ENCODE results near the gene ZNF653. TPM values are rescaled to one million over a fixed set of nuclear protein-coding genes. Genes with fewer than 3 reads are reported as not detected.

The ZNF653 gene
- total RNA-seq, 1 donor from 2014 or later: 23.4 TPM

DNA sequence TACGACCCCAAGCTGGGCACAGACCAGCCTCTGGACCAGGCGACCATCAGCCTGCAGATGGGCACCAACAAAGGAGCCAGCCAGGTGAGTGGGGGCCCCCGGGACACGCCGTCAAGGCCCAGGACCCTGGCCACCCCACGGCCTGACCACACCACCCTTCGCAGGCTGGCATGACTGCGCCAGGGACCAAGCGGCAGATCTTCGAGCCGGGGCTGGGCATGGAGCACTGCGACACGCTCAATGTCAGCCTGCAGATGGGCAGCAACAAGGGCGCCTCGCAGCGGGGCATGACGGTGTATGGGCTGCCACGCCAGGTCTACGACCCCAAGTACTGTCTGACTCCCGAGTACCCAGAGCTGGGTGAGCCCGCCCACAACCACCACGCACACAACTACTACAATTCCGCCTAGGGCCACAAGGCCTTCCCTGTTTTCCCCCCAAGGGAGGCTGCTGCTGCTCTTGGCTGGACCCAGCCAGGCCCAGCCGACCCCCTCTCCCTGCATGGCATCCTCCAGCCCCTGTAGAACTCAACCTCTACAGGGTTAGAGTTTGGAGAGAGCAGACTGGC, 43.8 kb upstream of the ZNF653 start:
- no peak for DNase-seq (ENCODE audit: low read depth)
- no peak overlapping the region for H3K4me3 ChIP-seq (ENCODE audit: low read depth, low read length)
- TF ChIP-seq, protein P1, sequence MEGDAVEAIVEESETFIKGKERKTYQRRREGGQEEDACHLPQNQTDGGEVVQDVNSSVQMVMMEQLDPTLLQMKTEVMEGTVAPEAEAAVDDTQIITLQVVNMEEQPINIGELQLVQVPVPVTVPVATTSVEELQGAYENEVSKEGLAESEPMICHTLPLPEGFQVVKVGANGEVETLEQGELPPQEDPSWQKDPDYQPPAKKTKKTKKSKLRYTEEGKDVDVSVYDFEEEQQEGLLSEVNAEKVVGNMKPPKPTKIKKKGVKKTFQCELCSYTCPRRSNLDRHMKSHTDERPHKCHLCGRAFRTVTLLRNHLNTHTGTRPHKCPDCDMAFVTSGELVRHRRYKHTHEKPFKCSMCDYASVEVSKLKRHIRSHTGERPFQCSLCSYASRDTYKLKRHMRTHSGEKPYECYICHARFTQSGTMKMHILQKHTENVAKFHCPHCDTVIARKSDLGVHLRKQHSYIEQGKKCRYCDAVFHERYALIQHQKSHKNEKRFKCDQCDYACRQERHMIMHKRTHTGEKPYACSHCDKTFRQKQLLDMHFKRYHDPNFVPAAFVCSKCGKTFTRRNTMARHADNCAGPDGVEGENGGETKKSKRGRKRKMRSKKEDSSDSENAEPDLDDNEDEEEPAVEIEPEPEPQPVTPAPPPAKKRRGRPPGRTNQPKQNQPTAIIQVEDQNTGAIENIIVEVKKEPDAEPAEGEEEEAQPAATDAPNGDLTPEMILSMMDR (conservative IDR thresholded peaks at IDR 0.05; ENCODE audit: low read depth, low read length): no peak

DNA sequence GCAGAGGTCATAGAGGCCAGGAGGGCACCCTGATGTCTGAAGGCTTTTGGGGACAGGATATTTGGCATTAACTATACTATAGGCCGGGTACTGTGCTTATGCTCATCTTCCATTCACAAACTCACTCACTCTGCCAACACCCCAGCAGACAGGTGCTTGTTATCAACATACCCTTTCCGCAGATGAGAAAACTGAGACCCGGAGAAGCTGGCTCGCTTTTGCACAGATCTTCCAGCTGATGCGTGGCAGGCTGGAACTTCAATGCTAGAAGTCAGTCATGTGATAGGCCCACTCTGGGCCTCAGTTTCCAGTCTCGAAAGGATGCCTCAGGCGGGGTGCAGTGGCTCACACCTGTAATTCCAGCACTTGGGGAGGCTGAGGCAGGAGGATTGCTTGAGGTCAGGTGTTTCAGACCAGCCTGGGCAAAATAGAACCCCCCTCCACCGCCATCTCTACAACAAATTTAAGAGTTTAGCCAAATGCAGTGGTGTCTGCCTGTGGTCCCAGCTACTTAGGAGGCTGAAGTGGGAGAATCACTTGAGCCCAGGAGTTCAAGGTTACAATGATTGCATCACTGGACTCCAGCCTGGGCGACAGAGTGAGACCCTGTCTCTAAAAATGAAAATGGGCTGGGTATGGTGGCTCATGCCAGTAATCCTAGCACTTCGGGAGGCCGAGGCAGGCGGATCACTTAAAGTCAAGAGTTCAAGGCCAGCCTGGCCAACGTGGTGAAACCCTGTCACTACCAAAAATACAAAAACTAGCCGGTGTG, 42.5 kb upstream of the ZNF653 start:
- TF ChIP-seq, protein P1 (conservative IDR thresholded peaks at IDR 0.05; ENCODE audit: low read depth, low read length): no peak
- no peak for DNase-seq (ENCODE audit: low read depth)
- H3K4me3 ChIP-seq (ENCODE audit: low read depth, low read length): no peak overlapping the region

DNA sequence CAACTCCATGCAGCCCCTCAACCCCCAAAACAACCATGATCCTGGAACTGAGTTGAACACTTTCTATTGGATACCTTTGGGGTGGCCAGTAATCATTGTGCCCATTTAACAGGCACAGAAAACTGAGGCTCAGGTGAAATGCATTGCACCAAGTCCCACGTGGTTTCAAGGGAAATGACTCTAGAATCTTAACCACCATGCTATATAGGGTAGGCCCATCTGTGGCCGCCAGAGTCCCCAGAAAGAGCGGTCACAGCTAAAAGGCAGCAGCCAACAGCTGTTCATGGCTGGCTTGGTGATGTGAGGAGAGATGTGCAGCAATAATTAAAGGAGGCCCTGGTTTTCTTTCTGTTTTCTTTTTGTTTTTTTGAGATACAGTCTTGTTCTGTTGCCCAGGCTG, 35.6 kb upstream of the ZNF653 start:
- TF ChIP-seq, protein P1 (conservative IDR thresholded peaks at IDR 0.05; ENCODE audit: low read depth, low read length): no peak
- no peak overlapping the region for H3K4me3 ChIP-seq (ENCODE audit: low read depth, low read length)
- no peak for DNase-seq (ENCODE audit: low read depth)

DNA sequence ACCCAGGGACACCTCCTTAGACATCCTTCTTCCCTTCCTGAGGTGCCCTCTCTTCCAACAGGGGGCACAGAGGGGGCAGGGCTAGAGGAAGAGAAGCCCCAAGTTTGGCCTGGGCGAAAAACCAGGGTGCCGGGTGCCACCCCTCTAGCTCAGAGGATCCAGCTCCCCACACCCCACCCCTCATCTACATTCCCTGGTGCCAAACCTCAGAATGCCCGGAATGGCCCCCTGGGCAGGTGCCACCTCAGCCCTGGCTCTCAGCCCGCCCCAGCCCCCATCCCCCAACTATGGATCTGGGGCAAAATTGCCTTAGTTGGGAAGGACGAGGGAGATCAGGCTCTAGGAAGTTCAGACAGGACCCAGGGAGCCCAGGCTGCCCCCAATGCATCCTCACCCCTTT, 35.0 kb upstream of the ZNF653 start:
- DNase-seq (ENCODE audit: low read depth): no peak
- no peak overlapping the region for H3K4me3 ChIP-seq (ENCODE audit: low read depth, low read length)
- TF ChIP-seq, protein P1 (conservative IDR thresholded peaks at IDR 0.05; ENCODE audit: low read depth, low read length): no peak

DNA sequence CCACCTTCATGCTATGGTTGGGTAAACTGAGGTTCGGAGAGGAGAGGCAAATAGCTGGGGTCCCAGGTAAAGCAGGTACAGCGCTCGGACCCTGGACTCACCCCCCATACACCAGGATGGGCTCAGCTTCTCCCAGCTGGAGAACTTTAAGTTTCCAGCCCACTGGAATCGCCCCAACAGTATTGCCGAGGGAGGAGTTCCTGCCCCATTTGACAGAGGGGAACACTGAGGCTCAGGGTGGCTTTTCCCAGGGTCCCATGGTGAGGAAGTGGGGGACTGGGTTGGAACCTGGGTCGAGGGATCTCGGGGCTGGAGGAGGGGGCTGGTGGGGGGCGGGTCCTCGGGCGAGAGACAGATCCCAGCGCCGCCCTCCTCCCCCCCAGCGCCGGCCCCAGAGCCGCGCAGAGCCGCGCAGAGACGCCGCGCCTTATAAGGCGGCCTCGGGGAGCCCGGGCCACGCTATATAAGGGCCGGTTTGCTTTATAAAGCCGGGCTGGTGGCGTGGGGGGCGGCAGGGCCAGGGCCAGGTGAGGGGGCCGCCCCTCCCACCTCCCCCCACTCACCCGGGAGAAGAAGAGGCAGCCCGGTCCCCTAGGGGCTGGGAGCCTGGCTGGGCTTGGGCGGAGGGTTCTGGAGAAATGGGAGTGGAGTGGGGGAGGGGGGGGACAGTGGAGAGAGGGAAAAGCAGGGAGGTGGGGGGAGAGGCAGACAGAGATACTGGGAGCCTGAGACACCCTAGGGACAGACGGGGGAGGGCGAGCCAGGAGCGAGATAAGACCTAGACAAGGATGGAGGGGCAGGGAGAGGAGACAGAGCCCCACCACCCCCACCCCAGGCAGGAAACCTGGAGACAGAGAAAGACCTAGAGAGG, 34.1 kb upstream of the ZNF653 start:
- H3K4me3 ChIP-seq (ENCODE audit: low read depth, low read length): no peak overlapping the region
- TF ChIP-seq, protein P1 (conservative IDR thresholded peaks at IDR 0.05; ENCODE audit: low read depth, low read length): no peak
- no peak for DNase-seq (ENCODE audit: low read depth)

DNA sequence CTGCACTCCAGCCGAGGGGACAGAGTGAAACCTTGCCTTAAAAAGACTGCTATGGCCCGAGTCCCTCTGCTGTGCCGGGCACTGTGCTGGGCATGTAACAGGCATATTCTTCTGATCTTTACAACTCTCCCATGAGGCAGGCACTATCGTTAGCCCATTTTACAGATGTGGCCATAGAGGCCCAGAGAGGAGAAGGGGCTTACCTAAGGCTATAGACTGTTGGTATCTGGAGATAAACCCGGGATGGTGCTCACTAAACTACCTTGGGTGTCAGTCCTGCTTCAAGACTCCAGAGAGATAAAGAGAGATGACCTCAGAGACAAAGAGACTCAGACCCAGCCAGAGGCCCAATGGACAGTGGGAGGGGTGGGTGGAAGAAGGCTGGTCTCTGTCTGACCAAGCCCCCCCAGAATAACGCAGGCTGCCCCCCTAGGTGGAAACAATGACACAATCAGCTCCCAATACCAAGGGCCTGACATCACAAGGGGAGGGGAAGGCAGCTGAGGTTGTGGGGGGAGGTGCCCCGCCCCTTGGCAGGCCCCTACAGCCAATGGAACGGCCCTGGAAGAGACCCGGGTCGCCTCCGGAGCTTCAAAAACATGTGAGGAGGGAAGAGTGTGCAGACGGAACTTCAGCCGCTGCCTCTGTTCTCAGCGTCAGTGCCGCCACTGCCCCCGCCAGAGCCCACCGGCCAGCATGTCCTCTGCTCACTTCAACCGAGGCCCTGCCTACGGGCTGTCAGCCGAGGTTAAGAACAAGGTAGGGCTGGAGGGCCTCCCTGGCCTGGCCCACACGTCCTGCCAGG, 32.8 kb upstream of the ZNF653 start, which contains the start of gene CNN1:
TSS of gene CNN1 (plus strand) at position 620 of the 805 bp plus-strand sequence. CDS start at position 697, 77 bp downstream.
- TF ChIP-seq, protein P1 (conservative IDR thresholded peaks at IDR 0.05; ENCODE audit: low read depth, low read length): no peak
- H3K4me3 ChIP-seq (ENCODE audit: low read depth, low read length): no peak within 1 kb of the TSS
- DNase-seq (ENCODE audit: low read depth): no peak

Measured in epithelial cell of proximal tubule (primary cell).